ENCODE results near the gene NKAIN2.

Gene NKAIN2

GRCh38 chr6:124682751-124683150 lies 879.1 kb downstream of the NKAIN2 start:
- H3K36me3 ChIP-seq, result no peaks in the 10 kb centered on the region
- no peak overlapping the region for H3K4me3 ChIP-seq (ENCODE audit: low read depth, low read length)
- H3K27me3 ChIP-seq, result no peaks in the 10 kb centered on the region
- TF ChIP-seq CTCF (IDR thresholded peaks at IDR 0.05; ENCODE audit: low read depth, low read length), result no peak
- no peaks in the 10 kb centered on the region for H3K9me3 ChIP-seq
- no peaks in the 10 kb centered on the region for H3K4me1 ChIP-seq
- DNase-seq, result no peak

GRCh38 chr6:124683507-124683906 lies 879.8 kb downstream of the NKAIN2 start:
- Histone ChIP-seq H3K27me3 (no peaks in the 10 kb centered on the region), H3K4me1 (no peaks in the 10 kb centered on the region), H3K9me3 (no peaks in the 10 kb centered on the region), H3K36me3 (no peaks in the 10 kb centered on the region), H3K4me3 (ENCODE audit: low read depth, low read length) (no peak overlapping the region)
- TF ChIP-seq CTCF (IDR thresholded peaks at IDR 0.05; ENCODE audit: low read depth, low read length), result no peak
- peak; percentile 4 for DNase-seq

GRCh38 chr6:124684621-124685020 lies 881.0 kb downstream of the NKAIN2 start:
- no peaks in the 10 kb centered on the region for H3K27me3 ChIP-seq
- H3K4me3 ChIP-seq (ENCODE audit: low read depth, low read length), result no peak overlapping the region
- no peaks in the 10 kb centered on the region for H3K9me3 ChIP-seq
- H3K4me1 ChIP-seq, result no peaks in the 10 kb centered on the region
- DNase-seq, result no peak
- H3K36me3 ChIP-seq, result no peaks in the 10 kb centered on the region
- no peak for TF ChIP-seq CTCF (IDR thresholded peaks at IDR 0.05; ENCODE audit: low read depth, low read length)

GRCh38 chr6:124688369-124688768 lies 884.7 kb downstream of the NKAIN2 start:
- H3K4me3 ChIP-seq (ENCODE audit: low read depth, low read length), result no peak overlapping the region
- no peaks in the 10 kb centered on the region for H3K4me1 ChIP-seq
- no peaks in the 10 kb centered on the region for H3K27me3 ChIP-seq
- no peaks in the 10 kb centered on the region for H3K9me3 ChIP-seq
- no peaks in the 10 kb centered on the region for H3K36me3 ChIP-seq
- DNase-seq, result no peak
- no peak for TF ChIP-seq CTCF (IDR thresholded peaks at IDR 0.05; ENCODE audit: low read depth, low read length)

GRCh38 chr6:124694139-124694705 lies 890.6 kb downstream of the NKAIN2 start:
- H3K27me3 ChIP-seq, result no peaks in the 10 kb centered on the region
- H3K4me1 ChIP-seq, result no peaks in the 10 kb centered on the region
- no peaks in the 10 kb centered on the region for H3K9me3 ChIP-seq
- no peaks in the 10 kb centered on the region for H3K36me3 ChIP-seq
- H3K4me3 ChIP-seq (ENCODE audit: low read depth, low read length), result no peak overlapping the region
- no peak for DNase-seq
- TF ChIP-seq CTCF (IDR thresholded peaks at IDR 0.05; ENCODE audit: low read depth, low read length), result no peak

GRCh38 chr6:124699038-124699437 lies 895.4 kb downstream of the NKAIN2 start:
- TF ChIP-seq CTCF (IDR thresholded peaks at IDR 0.05; ENCODE audit: low read depth, low read length), result no peak
- no peaks in the 10 kb centered on the region for H3K36me3 ChIP-seq
- no peaks in the 10 kb centered on the region for H3K4me1 ChIP-seq
- H3K27me3 ChIP-seq, result no peaks in the 10 kb centered on the region
- DNase-seq, result no peak
- H3K9me3 ChIP-seq, result no peaks in the 10 kb centered on the region
- no peak overlapping the region for H3K4me3 ChIP-seq (ENCODE audit: low read depth, low read length)
